ENCODE measurements around the gene CTAG1A.
"Not testable (repeated sequence)": the region's sequence is repeated elsewhere in the genome, so short reads cannot be mapped to it uniquely, and the experiment has no call there.

Gene CTAG1A

DNA sequence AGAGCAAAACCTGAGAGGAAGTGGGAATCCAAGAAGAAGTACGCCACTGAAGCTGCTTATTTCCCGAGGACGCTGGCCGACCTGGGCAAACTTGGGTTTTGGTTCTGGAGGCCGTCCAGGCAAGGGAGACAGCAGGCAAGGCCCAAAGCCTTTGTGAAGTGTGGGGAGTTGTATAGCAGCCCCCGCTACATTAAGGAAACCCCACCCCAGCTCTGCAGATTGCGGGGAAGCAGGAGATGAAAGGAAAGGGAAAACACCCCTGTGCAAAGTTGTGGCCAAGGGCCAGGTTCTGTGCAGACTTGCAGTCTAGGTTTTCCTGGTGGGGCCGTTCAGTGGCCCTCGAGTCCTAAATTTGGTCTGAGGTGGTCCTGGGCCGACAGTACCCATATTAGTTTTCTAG is 11.9 kb upstream of the CTAG1A start:
- not testable (repeated sequence) for DNase-seq (ENCODE audit: low spot score)

DNA sequence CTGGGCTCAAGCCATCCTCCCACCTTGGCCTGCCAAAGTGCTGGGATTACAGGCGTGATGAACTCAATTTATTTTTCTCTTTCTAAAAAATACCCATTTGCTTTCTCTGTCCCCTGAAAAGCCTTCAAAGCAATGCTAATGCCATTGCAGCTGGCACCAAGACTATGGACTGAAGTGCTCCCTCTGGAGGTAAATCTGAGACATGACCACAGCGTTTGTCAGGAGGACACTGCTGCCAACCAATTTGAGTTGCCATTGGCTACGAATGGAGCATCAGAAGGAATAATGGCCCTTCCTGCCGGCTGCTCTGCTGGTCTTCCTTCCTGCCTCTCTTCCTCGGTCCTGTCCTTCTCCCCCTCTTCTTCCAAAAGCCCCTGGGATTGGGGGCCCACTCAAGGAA is 9.9 kb upstream of the CTAG1A start:
- DNase-seq (ENCODE audit: low spot score), result not testable (repeated sequence)

DNA sequence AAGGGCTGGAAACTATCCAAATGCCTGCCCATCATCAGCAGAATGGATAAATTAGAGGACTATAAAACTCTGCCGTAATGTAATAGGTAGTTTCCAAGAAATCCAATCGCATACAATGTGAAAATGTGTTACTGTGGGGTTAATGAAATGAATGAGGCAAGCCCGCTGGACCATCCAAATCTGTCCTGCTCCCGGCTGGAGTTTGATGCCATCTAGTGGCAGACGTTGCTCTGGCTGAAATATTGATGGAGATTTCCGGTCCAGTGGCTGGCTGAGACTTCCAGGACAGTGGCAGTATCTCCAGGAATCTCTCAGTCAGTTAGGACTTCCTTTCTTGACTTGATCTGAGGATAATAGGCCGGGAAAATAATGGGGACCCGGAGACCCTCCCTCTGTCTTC is 1.9 kb upstream of the CTAG1A start:
- DNase-seq (ENCODE audit: low spot score), result not testable (repeated sequence)

DNA sequence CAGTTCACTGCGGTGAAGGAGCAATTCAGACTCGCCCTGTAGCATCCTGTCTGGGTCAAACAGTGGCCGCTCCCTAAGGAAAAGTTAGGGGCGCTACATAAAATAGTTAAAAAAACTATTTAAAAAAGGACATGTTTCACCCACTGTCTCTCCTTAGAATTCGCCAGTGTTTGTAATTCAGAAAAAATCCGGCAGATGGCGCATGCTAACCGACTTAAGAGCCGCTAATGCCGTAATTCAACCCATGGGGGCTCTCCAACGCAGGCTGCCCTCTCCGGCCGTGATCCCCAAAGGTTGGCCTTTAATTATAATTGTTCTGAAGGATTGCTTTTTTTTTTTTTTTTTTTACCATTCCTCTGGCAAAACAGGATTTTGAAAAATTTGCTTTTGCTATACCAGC is 5.5 kb downstream of the CTAG1A start:
- DNase-seq (ENCODE audit: low spot score), result not testable (repeated sequence)

- no peak for DNase-seq (ENCODE audit: low spot score)
These were observed 7.6 kb downstream of the CTAG1A start for GRCh38 chrX:154592505-154592904.

DNA sequence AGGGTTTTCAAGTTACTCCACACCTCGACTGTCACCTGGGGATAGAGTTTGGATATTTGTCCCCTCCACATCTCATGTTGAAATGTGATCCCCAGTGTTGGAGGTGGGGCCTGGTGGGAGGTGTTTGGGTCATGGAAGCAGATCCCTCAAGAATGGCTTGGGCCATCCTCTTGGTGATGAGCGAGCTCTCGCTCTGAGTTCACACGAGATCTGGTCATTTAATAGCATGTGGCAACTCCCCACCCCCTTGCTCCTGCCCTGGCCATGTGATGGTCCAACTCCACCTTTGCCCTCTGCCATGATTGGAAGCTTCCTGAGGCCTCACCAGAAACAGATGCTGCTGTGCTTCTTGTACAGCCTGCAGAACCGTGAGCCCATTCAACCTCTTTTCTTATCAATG is 8.3 kb downstream of the CTAG1A start:
- no peak for DNase-seq (ENCODE audit: low spot score)

DNA sequence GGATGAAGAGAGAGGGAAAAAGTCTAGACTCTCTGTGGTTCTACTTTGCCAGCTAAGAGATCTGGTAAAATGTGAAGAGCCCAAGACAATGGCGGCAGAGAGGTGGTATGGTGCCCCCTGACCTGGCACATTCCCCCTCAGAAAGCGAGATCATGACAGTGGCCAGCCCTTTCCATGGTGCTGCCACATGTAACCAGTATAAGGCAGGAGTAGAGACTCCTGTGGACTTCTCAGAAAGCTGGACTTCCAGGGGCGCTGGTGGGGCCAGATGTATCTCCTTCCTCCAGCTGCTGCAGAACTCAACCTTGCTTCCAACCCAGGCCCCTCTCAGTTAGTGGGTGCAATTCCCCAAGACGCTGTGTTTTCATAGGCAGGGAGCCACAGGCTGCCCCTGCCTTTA is 9.6 kb downstream of the CTAG1A start:
- DNase-seq (ENCODE audit: low spot score), result no peak

DNA sequence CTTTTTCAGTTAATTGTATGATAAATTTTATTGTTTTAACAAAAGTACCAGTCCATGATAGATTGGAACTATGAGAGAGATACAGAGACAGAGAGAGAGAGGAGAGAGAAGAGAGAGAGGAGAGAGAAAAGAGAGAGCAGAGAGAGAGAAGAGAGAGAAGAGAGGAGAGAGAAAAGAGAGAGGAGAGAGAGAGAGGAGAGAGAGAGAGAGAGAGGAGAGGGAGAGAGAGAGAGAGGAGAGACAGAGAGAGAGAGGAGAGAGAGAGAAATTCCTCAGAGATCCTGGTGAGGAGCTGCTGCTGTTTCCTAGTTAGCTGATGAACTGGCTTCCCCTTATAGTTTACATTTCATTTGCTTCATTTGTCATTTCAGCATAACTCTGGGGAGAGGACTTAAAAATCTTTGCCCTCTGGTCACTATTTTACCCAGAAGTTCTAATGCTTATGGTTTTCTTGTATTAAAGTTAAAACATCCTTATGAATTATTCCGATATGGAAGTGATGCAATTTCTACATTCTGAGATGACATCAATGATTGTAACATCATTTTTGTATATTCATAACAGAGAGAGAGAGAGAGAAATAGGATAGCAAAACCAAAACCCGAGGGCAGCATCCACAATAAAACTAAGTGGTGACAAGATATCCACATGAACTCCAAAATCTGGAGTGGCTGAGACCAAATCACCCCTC is 10.8 kb downstream of the CTAG1A start:
- no peak for DNase-seq (ENCODE audit: low spot score)

DNA sequence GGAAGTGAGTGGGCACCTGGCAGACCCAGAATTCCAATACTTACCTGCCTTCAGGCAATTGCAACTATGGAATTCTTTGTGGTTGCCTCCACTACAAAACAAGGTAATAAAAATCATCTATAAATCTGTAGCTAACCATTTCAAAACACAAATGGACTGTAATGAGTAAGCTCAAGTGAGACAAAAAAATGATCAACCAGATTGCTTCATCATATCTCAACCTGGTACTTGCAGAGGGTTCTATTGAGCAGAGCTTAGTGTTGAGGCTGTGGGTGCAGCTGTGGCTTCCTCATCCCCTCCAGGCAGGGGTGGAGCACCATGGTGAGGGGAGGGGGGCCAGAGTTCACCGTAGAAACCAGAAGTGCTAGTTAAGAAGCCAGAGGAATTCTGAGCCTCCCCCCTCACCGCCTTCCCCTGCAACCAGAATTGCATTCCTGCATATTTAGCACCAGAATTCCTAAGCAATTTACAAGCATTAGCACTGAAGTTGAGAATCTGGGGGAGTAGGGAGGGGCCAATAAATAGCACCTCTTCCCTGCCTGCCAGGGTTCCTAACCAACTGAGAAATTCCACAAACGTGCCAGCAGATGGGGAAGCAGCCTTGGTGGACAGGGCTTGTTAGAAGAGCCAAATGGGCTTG is 11.5 kb downstream of the CTAG1A start:
- DNase-seq (ENCODE audit: low spot score), result peak; percentile 7

- no peak for DNase-seq (ENCODE audit: low spot score)
These were observed 12.3 kb downstream of the CTAG1A start for GRCh38 chrX:154597221-154597620.

DNA sequence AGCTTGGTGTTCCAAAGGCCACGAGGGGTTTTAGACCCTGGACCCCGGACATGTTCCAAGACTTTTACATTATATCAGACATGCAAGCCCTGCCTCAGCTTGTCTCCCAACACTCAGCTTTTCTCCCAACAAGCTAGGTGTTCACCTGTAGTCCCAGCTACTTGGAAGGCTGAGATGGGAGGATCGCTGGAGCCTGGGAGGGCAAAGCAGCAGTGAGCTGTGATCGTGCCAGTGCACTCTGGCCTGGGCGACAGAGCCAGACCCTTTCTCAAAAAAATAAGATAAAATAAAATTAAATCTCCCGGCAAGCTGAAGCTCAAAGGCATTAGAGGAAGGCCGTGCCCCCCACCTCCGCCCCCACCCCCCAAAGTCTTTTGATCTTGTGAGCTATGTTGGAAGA is 13.7 kb downstream of the CTAG1A start:
- no peak for DNase-seq (ENCODE audit: low spot score)

DNA sequence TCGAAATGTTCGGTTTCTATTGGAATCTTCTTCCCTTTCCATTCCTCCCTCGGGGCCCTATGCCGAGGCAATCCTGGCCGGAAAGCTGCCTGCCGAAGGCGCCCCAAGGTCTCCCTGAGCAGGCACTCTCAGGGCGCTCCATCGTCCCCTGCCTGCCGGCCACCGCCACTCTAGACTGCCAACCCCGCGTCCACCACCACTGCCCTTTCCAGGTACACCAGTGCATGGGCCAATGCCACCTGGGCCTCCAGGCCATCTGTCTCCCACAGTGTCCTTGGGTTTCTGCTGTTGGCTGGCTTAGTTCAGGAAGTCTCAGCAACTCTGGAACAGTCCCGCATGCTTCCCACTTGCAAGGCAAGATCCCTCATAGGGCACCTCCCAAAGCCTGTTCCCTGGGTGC is 14.6 kb downstream of the CTAG1A start:
- DNase-seq (ENCODE audit: low spot score), result no peak

GRCh38 chrX:154600759-154601374 is 15.9 kb downstream of the CTAG1A start:
- DNase-seq (ENCODE audit: low spot score), result no peak

DNA sequence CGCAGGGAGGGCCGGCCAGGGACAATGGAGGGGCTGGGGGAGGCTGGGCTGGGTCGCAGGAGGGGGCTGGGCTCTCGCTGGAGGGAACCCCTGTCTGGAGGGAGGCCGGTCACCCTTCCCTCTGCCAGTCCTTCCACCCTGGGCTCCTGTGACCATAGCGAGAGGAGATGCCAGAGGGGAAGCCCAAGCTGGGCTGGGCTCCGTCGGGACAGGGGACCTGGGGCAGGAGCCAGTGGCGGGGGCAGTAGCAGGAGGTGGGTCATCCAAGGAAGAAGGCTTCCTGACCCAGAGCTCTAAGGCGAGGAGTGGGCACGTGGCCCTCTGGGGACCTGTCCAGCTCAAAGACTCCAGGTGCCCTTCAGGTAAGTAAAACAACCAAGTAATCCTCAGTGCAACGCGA is 17.3 kb downstream of the CTAG1A start:
- DNase-seq (ENCODE audit: low spot score), result no peak

DNA sequence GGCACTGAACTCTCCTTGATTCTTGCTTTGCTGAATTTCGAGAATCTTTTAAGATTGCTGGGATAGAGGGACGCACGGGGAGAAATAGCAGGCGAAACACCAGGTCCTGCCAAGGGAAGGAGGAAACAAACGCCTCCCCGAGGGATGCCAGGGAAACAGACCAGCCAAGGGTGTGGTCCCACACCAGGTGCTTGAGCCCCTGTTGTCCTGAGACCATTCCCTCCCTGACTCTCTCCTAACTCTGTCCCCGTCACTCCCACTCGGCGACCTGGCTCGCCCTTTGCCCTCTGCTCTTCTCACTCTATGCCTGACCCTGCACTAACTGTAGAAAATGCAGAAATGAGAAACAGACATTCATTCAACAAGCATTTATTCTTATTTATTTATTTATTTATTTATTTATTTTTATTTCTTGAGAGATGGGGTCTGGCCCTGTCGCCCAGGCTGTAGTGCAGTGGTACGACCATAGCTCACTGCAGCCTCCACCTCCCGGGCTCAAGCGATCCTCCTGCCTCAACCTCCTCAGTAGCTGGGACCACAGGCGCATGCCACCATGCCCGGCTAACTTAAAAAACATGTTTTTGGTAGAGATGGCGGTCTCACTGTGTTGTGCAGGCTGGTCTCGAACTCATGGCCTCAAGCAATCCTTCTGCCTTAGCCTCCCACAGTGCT is 18.0 kb downstream of the CTAG1A start:
- DNase-seq (ENCODE audit: low spot score), result no peak

DNA sequence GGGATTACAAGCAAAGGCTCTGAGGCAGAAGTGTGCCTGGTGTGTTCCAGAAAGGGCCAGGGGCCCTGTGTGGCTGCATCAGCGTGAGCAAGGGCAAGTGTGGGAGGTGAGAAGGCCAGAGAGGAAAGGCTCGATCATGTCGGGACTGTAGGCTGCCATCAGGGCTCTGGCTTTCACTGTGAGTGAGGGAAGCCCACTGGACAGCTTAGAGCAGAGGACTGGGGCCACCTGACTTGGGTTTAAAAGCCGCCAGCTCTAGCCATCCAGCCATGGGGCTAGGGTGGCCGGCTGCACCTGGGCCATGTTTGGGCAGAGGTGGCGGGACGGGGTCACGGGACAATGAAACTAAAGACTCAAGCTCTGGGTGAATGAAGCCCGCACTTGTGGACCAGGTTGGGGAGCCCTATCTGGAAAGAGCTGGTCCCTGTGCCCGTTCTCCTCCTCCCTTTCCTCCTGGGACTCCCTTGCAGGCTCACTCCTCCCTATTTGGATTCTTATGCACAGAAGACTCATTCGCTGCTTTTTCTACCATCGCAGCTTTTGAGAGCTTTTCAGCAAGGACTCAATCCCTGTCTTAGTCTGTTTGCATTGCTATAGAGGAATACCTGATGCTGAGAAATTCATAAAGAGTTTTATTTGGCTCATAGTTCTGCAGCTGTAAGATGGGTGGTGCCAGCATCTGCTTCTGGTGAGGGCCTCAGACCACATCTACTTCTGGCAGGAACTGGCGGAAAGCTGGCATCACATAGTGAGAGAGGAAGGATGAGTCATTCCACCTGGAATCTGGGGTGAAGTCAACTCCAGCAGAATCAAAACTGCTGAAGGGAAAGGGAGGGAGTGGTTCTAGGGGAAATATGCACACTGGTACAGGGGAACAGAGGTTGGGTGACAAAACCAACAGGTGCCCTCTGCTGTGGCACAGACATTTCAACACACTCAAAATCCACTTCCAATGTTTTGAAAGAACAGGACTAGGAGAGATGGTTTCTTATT is 18.8 kb downstream of the CTAG1A start:
- no peak for DNase-seq (ENCODE audit: low spot score)

- no peak for DNase-seq (ENCODE audit: low spot score)
These were observed 20.6 kb downstream of the CTAG1A start for GRCh38 chrX:154605566-154605965.

- no peak for DNase-seq (ENCODE audit: low spot score)
These were observed 22.4 kb downstream of the CTAG1A start for GRCh38 chrX:154607370-154607769.

- not testable (repeated sequence) for DNase-seq (ENCODE audit: low spot score)
These were observed 23.0 kb downstream of the CTAG1A start for GRCh38 chrX:154607976-154608375.

- DNase-seq (ENCODE audit: low spot score), result not testable (repeated sequence)
These were observed 23.9 kb downstream of the CTAG1A start for GRCh38 chrX:154608823-154609222.

DNA sequence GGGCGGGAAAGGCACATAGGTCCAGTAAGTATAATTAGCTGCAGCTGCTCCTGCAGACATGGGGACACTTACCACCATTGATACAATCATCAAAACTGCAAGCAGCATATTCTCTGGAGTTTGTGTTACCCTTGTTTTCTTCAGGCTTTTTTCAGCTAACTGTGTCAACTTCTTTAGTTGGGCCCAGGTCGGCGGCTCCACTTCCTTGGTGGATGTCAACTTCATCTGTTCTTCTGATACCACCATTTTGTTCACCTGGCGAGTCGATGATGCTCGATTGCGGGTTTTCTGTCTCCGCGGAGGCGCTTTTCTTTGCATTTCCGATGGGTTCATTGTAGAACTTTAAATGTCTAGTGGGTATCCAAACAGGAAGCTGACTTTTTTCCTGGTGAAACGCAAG is 26.2 kb downstream of the CTAG1A start:
- not testable (repeated sequence) for DNase-seq (ENCODE audit: low spot score)

- DNase-seq (ENCODE audit: low spot score), result not testable (repeated sequence)
These were observed 28.7 kb downstream of the CTAG1A start for GRCh38 chrX:154613586-154613985.

Measured in activated CD4-positive, alpha-beta T cell treated with anti-CD3 and anti-CD28 coated beads, Interleukin-2, Interleukin-4, amounts not matched to agents 100 ng/mL and 50 ng/mL, durations not matched to agents 16 hours and 8 hours (primary cell).